Measurements from ENCODE around the gene AGK. TPM values are rescaled to one million over a fixed set of nuclear protein-coding genes. Genes with fewer than 3 reads are reported as not detected.

AGK gene
- total RNA-seq, 1 experiment from 2014 or later, result 44.1 TPM

- DNase-seq, result no peak
- Histone ChIP-seq H4K20me1 (ENCODE audit: insufficient read depth) (no peaks in the 10 kb centered on the region), H3K4me1 (replicated peaks; ENCODE audit: insufficient read depth) (no peaks in the 10 kb centered on the region), H3K4me3 (no peak overlapping the region), H3K9me3 (ENCODE audit: insufficient read depth, low read depth) (peaks cover 29% of the 10 kb centered on the region), H3K4me2 (no peak overlapping the region), H3K36me3 (ENCODE audit: low read depth) (peaks cover 15% of the 10 kb centered on the region), H3K79me2 (ENCODE audit: low read depth) (no peaks in the 10 kb centered on the region), H2AFZ (no peak overlapping the region), H3K9me2 (ENCODE audit: insufficient read depth) (no peaks in the 10 kb centered on the region), H3K27ac (no peak overlapping the region), H3K27me3 (ENCODE audit: insufficient read depth, low read depth) (no peaks in the 10 kb centered on the region), H3F3A (ENCODE audit: insufficient read depth, low read depth) (no peaks in the 10 kb centered on the region)
- BruUV-seq (replicated peaks), result no TSS peak
- intact Hi-C loops (cut with micrococcal nuclease; ENCODE audit: unreplicated experiment), result no loop called here
- TF ChIP-seq, protein P1, sequence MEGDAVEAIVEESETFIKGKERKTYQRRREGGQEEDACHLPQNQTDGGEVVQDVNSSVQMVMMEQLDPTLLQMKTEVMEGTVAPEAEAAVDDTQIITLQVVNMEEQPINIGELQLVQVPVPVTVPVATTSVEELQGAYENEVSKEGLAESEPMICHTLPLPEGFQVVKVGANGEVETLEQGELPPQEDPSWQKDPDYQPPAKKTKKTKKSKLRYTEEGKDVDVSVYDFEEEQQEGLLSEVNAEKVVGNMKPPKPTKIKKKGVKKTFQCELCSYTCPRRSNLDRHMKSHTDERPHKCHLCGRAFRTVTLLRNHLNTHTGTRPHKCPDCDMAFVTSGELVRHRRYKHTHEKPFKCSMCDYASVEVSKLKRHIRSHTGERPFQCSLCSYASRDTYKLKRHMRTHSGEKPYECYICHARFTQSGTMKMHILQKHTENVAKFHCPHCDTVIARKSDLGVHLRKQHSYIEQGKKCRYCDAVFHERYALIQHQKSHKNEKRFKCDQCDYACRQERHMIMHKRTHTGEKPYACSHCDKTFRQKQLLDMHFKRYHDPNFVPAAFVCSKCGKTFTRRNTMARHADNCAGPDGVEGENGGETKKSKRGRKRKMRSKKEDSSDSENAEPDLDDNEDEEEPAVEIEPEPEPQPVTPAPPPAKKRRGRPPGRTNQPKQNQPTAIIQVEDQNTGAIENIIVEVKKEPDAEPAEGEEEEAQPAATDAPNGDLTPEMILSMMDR (conservative IDR thresholded peaks at IDR 0.05), result no peak
- TF ChIP-seq EZH2 (IDR thresholded peaks at IDR 0.05; ENCODE audit: low read depth), result no peak
- ChIA-PET POLR2A (ENCODE audit: unreplicated experiment) (no interaction called here), CTCF (no interaction called here)
These were observed 21.0 kb downstream of the AGK start for GRCh38 chr7:141572175-141572574.

DNA sequence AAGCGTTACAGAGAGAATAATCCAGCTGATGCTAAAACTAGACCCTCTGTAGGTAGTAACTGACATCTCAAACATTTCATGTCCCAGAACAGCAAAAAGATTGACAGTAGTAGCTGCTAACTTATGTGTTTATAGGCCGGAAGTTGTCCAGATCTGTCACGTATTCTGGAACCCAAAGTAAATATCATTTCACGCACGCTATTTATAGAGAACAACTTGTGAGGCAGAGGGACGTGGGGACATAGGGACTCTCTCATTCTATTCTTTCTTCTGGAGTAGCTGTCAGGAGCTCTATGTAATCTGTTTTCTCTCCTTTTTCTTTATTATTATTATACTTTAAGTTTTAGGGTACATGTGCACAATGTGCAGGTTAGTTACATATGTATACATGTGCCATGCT is 22.3 kb downstream of the AGK start:
- Histone ChIP-seq H3F3A (ENCODE audit: insufficient read depth, low read depth) (no peaks in the 10 kb centered on the region), H3K4me2 (no peak overlapping the region), H4K20me1 (ENCODE audit: insufficient read depth) (no peaks in the 10 kb centered on the region), H3K36me3 (ENCODE audit: low read depth) (peaks cover 15% of the 10 kb centered on the region), H3K4me3 (no peak overlapping the region), H3K9me2 (ENCODE audit: insufficient read depth) (no peaks in the 10 kb centered on the region), H3K79me2 (ENCODE audit: low read depth) (no peaks in the 10 kb centered on the region), H2AFZ (no peak overlapping the region), H3K4me1 (replicated peaks; ENCODE audit: insufficient read depth) (no peaks in the 10 kb centered on the region), H3K9me3 (ENCODE audit: insufficient read depth, low read depth) (peaks cover 33% of the 10 kb centered on the region), H3K27ac (no peak overlapping the region), H3K27me3 (ENCODE audit: insufficient read depth, low read depth) (no peaks in the 10 kb centered on the region)
- ChIA-PET POLR2A (ENCODE audit: unreplicated experiment) (no interaction called here), CTCF (no interaction called here)
- TF ChIP-seq EZH2 (IDR thresholded peaks at IDR 0.05; ENCODE audit: low read depth), result no peak
- TF ChIP-seq, protein P1 (conservative IDR thresholded peaks at IDR 0.05), result no peak
- DNase-seq, result no peak
- intact Hi-C loops (cut with micrococcal nuclease; ENCODE audit: unreplicated experiment), result no loop called here
- BruUV-seq (replicated peaks), result no TSS peak

GRCh38 chr7:141575164-141575563 is 24.0 kb downstream of the AGK start:
- Histone ChIP-seq H3F3A (ENCODE audit: insufficient read depth, low read depth) (no peaks in the 10 kb centered on the region), H4K20me1 (ENCODE audit: insufficient read depth) (no peaks in the 10 kb centered on the region), H3K27me3 (ENCODE audit: insufficient read depth, low read depth) (no peaks in the 10 kb centered on the region), H3K4me1 (replicated peaks; ENCODE audit: insufficient read depth) (no peaks in the 10 kb centered on the region), H3K27ac (no peak overlapping the region), H3K9me3 (ENCODE audit: insufficient read depth, low read depth) (peaks cover 33% of the 10 kb centered on the region), H3K36me3 (ENCODE audit: low read depth) (peaks cover 15% of the 10 kb centered on the region), H3K4me2 (no peak overlapping the region), H3K79me2 (ENCODE audit: low read depth) (no peaks in the 10 kb centered on the region), H3K9me2 (ENCODE audit: insufficient read depth) (no peaks in the 10 kb centered on the region), H3K4me3 (no peak overlapping the region), H2AFZ (no peak overlapping the region)
- intact Hi-C loops (cut with micrococcal nuclease; ENCODE audit: unreplicated experiment), result no loop called here
- CTCF ChIA-PET, result no interaction called here
- DNase-seq, result no peak
- POLR2A ChIA-PET (ENCODE audit: unreplicated experiment), result no interaction called here
- TF ChIP-seq, protein P1 (conservative IDR thresholded peaks at IDR 0.05), result no peak
- no peak for TF ChIP-seq EZH2 (IDR thresholded peaks at IDR 0.05; ENCODE audit: low read depth)
- BruUV-seq (replicated peaks), result no TSS peak

All from PC-9 (cell line).